Measurements from ENCODE around the gene SRD5A1.
"Not testable (repeated sequence)": the region's sequence is repeated elsewhere in the genome, so short reads cannot be mapped to it uniquely, and the experiment has no call there.

SRD5A1 gene

DNA sequence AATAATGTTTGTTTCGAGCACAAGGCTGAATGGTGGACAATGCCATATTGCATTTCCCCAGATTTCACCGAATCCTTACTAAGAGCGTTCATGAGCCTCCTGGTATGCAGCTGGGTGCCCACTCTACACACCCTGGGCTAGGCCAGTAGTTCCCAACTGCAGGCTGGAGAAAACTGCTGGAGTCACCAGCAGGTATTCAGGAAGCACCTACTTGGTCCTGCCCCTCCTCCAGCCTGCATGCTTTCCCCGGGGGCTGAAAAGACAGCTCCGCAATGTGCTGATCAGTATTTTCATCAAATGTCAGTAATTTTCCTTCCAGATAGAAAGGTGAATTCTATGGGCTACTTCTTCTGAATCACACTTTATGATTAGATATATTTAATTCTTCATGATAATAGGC, 34.4 kb downstream of the SRD5A1 start:
- no peak overlapping the region for H3K4me3 ChIP-seq (ENCODE audit: low read depth, low read length)
- TF ChIP-seq, protein P1, sequence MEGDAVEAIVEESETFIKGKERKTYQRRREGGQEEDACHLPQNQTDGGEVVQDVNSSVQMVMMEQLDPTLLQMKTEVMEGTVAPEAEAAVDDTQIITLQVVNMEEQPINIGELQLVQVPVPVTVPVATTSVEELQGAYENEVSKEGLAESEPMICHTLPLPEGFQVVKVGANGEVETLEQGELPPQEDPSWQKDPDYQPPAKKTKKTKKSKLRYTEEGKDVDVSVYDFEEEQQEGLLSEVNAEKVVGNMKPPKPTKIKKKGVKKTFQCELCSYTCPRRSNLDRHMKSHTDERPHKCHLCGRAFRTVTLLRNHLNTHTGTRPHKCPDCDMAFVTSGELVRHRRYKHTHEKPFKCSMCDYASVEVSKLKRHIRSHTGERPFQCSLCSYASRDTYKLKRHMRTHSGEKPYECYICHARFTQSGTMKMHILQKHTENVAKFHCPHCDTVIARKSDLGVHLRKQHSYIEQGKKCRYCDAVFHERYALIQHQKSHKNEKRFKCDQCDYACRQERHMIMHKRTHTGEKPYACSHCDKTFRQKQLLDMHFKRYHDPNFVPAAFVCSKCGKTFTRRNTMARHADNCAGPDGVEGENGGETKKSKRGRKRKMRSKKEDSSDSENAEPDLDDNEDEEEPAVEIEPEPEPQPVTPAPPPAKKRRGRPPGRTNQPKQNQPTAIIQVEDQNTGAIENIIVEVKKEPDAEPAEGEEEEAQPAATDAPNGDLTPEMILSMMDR (IDR thresholded peaks at IDR 0.05; ENCODE audit: borderline replicate concordance, insufficient read depth, low read depth, low read length), result no peak

DNA sequence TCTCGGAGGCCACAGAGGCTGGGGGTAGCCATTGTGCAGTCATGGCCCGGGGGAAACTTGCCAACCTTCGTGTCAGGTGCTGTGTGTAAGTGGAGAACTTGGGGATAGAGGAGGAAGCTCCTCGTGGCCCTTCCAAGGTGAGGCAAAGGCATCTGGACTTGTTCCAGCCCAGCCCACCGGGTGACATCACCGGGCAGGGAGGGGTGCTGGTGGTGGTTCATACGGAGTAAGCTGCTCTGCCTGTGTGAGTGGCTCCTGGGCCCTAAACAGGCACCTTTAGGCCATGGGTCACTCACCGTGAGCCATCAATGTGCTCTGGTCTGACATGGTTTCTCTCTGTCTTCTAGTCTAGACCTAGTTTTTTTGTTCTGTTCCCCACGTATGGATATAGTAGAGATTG, 35.5 kb downstream of the SRD5A1 start:
- H3K4me3 ChIP-seq (ENCODE audit: low read depth, low read length), result not testable (repeated sequence)

DNA sequence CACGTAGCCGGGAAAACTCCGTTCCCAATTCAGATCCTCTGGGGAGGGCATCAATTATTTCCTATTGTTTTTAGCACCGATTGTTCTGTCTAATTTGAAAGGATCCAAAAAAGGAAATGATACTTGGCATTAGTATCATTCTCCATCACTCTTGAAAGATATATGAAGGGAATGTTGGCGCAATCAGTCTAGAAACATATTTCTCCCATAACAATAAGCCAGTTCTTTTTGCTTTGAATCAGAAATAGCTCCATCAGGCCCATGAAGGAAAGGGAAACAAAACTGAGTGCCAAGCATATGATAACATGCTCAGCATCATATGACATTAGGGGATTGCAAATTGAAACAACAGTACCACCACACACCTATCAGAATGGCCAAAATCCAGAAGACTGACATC, 39.8 kb downstream of the SRD5A1 start:
- TF ChIP-seq, protein P1 (IDR thresholded peaks at IDR 0.05; ENCODE audit: borderline replicate concordance, insufficient read depth, low read depth, low read length), result no peak

DNA sequence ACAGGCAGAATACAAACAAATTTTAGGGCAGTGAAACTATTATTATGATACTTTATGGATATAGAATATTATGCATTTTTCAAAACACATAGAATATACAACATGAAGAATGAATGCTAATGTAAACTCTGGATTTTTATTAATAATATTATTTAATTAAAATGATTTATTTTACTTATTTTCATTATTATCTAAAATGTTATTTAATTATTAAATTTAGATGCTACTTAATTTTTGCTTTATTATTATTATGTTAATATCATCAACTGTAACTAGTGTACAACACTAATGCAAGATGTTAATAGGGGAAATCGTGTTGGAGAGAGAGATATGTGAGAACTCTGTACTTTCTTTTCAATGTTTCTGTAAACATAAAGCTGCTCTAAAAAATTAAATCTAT, 40.7 kb downstream of the SRD5A1 start:
- TF ChIP-seq, protein P1 (IDR thresholded peaks at IDR 0.05; ENCODE audit: borderline replicate concordance, insufficient read depth, low read depth, low read length), result no peak
- no peak overlapping the region for H3K4me3 ChIP-seq (ENCODE audit: low read depth, low read length)

More for the DNA sequence above, 39.8 kb downstream of the SRD5A1 start:
- no peak overlapping the region for H3K4me3 ChIP-seq (ENCODE audit: low read depth, low read length)

DNA sequence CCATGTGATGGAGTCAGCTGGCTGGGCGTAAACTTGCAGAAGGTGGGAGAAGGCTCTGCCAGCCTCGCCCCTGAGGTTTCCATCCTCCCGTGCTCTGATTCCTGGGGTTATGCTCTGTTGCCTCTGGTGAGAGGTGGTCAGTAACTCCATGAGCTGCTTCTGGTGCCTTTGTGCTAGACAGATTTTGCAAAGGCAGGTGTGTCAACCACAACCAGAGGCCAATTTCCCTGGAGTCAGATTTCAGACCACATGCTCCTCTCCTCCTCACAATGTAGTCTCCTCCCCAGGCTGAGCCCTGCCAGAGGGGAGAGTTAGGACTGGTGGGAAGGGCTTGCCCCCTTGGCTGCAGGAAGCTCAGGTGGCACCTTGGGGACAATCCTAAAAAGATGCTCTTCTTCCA, 41.2 kb downstream of the SRD5A1 start:
- H3K4me3 ChIP-seq (ENCODE audit: low read depth, low read length), result no peak overlapping the region
- TF ChIP-seq, protein P1 (IDR thresholded peaks at IDR 0.05; ENCODE audit: borderline replicate concordance, insufficient read depth, low read depth, low read length), result no peak

DNA sequence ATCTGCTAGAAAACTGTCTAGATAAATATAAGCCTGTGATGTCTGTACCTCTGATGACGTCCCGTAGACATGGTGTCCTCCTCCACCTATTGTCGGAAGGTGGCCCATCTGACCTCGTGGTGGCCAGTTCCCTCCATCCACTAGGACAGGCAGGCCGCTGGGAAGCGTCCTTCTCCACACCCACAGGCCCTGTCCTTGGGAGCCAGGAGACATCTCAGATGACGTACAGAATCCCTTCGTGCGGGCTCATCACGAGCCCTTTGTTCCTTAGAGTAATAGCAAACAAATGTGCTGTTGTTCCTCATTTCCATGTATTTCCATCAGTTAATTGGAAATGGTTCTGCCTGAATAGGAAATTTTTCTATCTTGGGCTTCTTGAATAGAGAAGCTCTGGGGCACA, 41.6 kb downstream of the SRD5A1 start:
- H3K4me3 ChIP-seq (ENCODE audit: low read depth, low read length), result no peak overlapping the region
- TF ChIP-seq, protein P1 (IDR thresholded peaks at IDR 0.05; ENCODE audit: borderline replicate concordance, insufficient read depth, low read depth, low read length), result no peak

DNA sequence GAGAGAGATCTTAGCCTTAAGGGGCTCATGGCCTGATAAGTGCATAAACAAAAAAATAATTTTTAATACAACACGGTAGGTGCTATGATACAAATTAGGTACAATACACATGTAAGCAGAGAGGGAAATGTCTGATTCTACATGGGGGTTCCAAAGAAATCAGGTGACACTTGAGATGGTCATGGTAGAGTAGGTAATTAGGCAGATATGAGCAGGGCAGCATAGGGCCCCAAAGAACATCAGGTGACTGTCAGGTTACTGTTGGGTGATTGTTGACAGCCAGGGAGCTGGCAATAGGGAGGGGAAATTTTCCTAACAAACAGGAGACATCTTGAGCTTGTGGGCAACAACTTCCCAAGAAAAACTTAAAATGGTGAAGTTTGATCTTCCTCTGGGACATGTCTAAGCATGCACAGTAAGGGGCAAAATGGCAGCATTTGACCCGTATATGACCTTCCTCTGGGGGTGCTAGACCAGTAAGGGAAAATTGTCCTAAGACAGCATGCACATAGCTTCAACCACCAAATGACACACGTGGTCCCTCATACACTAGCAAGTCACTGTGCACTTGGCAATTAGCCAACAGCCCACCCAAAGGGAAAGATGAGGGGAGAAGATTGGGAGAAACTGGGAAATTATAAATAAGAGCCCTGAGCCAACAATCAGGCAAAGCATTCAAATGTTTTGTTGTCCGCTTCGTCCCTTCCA, 42.7 kb downstream of the SRD5A1 start:
- H3K4me3 ChIP-seq (ENCODE audit: low read depth, low read length), result no peak overlapping the region
- TF ChIP-seq, protein P1 (IDR thresholded peaks at IDR 0.05; ENCODE audit: borderline replicate concordance, insufficient read depth, low read depth, low read length), result no peak
